Tibial artery (tissue), 4 donors: ENCODE results near the gene VILL.
A peak's percentile ranks its signal among the peaks of the same experiment; 100 is the strongest.

ENCODE experiments used
- DNase-seq, 2 donors: peaks; one replicate each; pipeline ENCODE4 v3.0.0-alpha.2; 2019
- H3K27ac ChIP-seq, 2 donors: fragments of 200-600 bp; sonication (generic) in 1 of 2; 1 replicate in 1 of 2; 2 replicates in 1 of 2; pipeline ENCODE4 v1.5.1; 2018 to 2019; ENCODE audit warnings: mild to moderate bottlenecking in 1 of 2
- H3K27me3 ChIP-seq, 2 donors: fragments of 200-600 bp; sonication (generic) in 1 of 2; one replicate each; pipeline versions ENCODE4 v1.5.1 to v1.6.0; 2016 to 2019
- H3K36me3 ChIP-seq, 3 donors: fragments of 200-600 bp; sonication (generic) in 2 of 3; one replicate each; pipeline ENCODE4 v1.5.1; 2016 to 2019; ENCODE audit warnings: mild to moderate bottlenecking in 2 of 3
- H3K4me1 ChIP-seq, 4 donors: fragments of 200-600 bp; sonication (generic) in 2 of 4; 1 replicate in 3 of 4; 2 replicates in 1 of 4; pipeline ENCODE4 v1.5.1; 2016 to 2019
- H3K4me3 ChIP-seq, 2 donors: fragments of 200-600 bp; sonication (generic) in 1 of 2; 1 replicate in 1 of 2; 2 replicates in 1 of 2; pipeline ENCODE4 v1.5.1; 2018 to 2019; ENCODE audit warnings: mild to moderate bottlenecking in 2 of 2
- H3K9me3 ChIP-seq, 3 donors: fragments of 200-600 bp; sonication (generic) in 1 of 3; one replicate each; pipeline ENCODE4 v1.5.1; 2016 to 2019
- CTCF ChIP-seq, 2 experiments: fragments of 200-600 bp in 1 of 2; fragments of 450-650 bp in 1 of 2; IDR thresholded peaks; one replicate each; pipeline ENCODE4 v1.5.1; 2017 to 2019; ENCODE audit warnings: antibody characterized with exemption in 2 of 2, mild to moderate bottlenecking in 1 of 2, moderate library complexity in 1 of 2
- intact Hi-C: fragments of 100-400 bp; cut with DNase I; formaldehyde crosslinking; loops from one replicate; pipeline ENCODE4 v1.15.0; 2023; ENCODE audit warnings: low total_unique reads

Gene VILL

GRCh38 chr3:38006445-38006995, 15.9 kb downstream of the VILL start:
- Histone ChIP-seq H3K9me3 (no peaks in the 10 kb centered on the region), H3K27ac (no peak overlapping the region), H3K4me3 (no peak overlapping the region), H3K4me1 (peaks cover 0 to 19% (median 0%) of the 10 kb centered on the region in 4 donors), H3K36me3 (peaks cover 30 to 69% (median 52%) of the 10 kb centered on the region in 3 donors), H3K27me3 (no peaks in the 10 kb centered on the region)
- no peak for TF ChIP-seq CTCF (IDR thresholded peaks at IDR 0.05)
- intact Hi-C loops = loop anchor here (10.0 kb wide), 2 partner anchors 152 to 158 kb away; partner anchors contain the start of gene OXSR1
- no peak for DNase-seq

- H3K4me1 ChIP-seq = peaks cover 0 to 19% (median 0%) of the 10 kb centered on the region in 4 donors
- H3K36me3 ChIP-seq = peaks cover 31 to 70% (median 50%) of the 10 kb centered on the region in 3 donors
- no peak overlapping the region for H3K27ac ChIP-seq
- no peak for DNase-seq
- intact Hi-C loops = loop anchor here (10.0 kb wide), 2 partner anchors 153 to 157 kb away; partner anchors contain the start of gene OXSR1
- TF ChIP-seq CTCF (IDR thresholded peaks at IDR 0.05) = no peak
- H3K9me3 ChIP-seq = no peaks in the 10 kb centered on the region
- no peak overlapping the region for H3K4me3 ChIP-seq
- no peaks in the 10 kb centered on the region for H3K27me3 ChIP-seq
Observed at GRCh38 chr3:38007754-38008090, 17.1 kb downstream of the VILL start.

- H3K27me3 ChIP-seq = no peaks in the 10 kb centered on the region
- no peak for TF ChIP-seq CTCF (IDR thresholded peaks at IDR 0.05)
- DNase-seq = no peak
- intact Hi-C loops = loop anchor here (10.0 kb wide), 2 partner anchors 153 to 157 kb away; partner anchors contain the start of gene OXSR1
- H3K4me3 ChIP-seq = no peak overlapping the region
- no peaks in the 10 kb centered on the region for H3K9me3 ChIP-seq
- H3K27ac ChIP-seq = no peak overlapping the region
- H3K4me1 ChIP-seq = peaks cover 0 to 16% (median 0%) of the 10 kb centered on the region in 4 donors
- H3K36me3 ChIP-seq = peaks cover 31 to 74% (median 55%) of the 10 kb centered on the region in 3 donors
Observed at GRCh38 chr3:38008191-38008701, 17.7 kb downstream of the VILL start.

- H3K27me3 ChIP-seq = no peaks in the 10 kb centered on the region
- H3K27ac ChIP-seq = no peak overlapping the region
- no peak for DNase-seq
- intact Hi-C loops = loop anchor here (10.0 kb wide), 2 partner anchors 154 to 156 kb away; partner anchors contain the start of gene OXSR1
- H3K9me3 ChIP-seq = no peaks in the 10 kb centered on the region
- TF ChIP-seq CTCF (IDR thresholded peaks at IDR 0.05) = no peak
- H3K4me3 ChIP-seq = no peak overlapping the region
- peaks cover 31 to 83% (median 64%) of the 10 kb centered on the region in 3 donors for H3K36me3 ChIP-seq
- H3K4me1 ChIP-seq = peaks cover 0 to 10% (median 0%) of the 10 kb centered on the region in 4 donors
Observed at GRCh38 chr3:38008971-38009580, 18.5 kb downstream of the VILL start.

- H3K4me3 ChIP-seq = no peak overlapping the region
- H3K9me3 ChIP-seq = no peaks in the 10 kb centered on the region
- H3K4me1 ChIP-seq = peaks cover 0 to 3% (median 0%) of the 10 kb centered on the region in 4 donors
- no peaks in the 10 kb centered on the region for H3K27me3 ChIP-seq
- TF ChIP-seq CTCF (IDR thresholded peaks at IDR 0.05) = no peak
- intact Hi-C loops = loop anchor here (10.0 kb wide), 2 partner anchors 155 kb away; partner anchors contain the start of gene OXSR1
- DNase-seq = peak in 1 of 2 donors; percentile 62
- H3K36me3 ChIP-seq = peaks cover 32 to 92% (median 73%) of the 10 kb centered on the region in 3 donors
- no peak overlapping the region for H3K27ac ChIP-seq
Observed at GRCh38 chr3:38009807-38010591, 19.4 kb downstream of the VILL start.
